ENCODE measurements around the gene ATP5IF1.

Gene ATP5IF1

GRCh38 chr1:28239004-28239403 lies 3.1 kb downstream of the ATP5IF1 start:
- no peak for DNase-seq

GRCh38 chr1:28240024-28240423 lies 4.1 kb downstream of the ATP5IF1 start:
- no peak for DNase-seq

GRCh38 chr1:28241638-28242241 lies 5.8 kb downstream of the ATP5IF1 start:
- DNase-seq, result no peak

- DNase-seq, result no peak
Observed at GRCh38 chr1:28243685-28244311, 7.9 kb downstream of the ATP5IF1 start.

- DNase-seq, result no peak
Observed at GRCh38 chr1:28244549-28245251, 8.8 kb downstream of the ATP5IF1 start.

GRCh38 chr1:28246427-28246832 lies 10.5 kb downstream of the ATP5IF1 start:
- no peak for DNase-seq

GRCh38 chr1:28247612-28248272 lies 11.8 kb downstream of the ATP5IF1 start:
- no peak for DNase-seq

- peak; percentile 39 for DNase-seq
Observed at GRCh38 chr1:28248273-28249012, 12.5 kb downstream of the ATP5IF1 start.

- peak; percentile 42 for DNase-seq
Observed at GRCh38 chr1:28249013-28249865, 13.3 kb downstream of the ATP5IF1 start.

GRCh38 chr1:28249866-28250295 lies 14.0 kb downstream of the ATP5IF1 start:
- DNase-seq, result no peak

GRCh38 chr1:28256197-28256827 lies 20.4 kb downstream of the ATP5IF1 start:
- no peak for DNase-seq

GRCh38 chr1:28257736-28258135 lies 21.8 kb downstream of the ATP5IF1 start:
- no peak for DNase-seq

GRCh38 chr1:28258628-28259251 lies 22.8 kb downstream of the ATP5IF1 start:
- no peak for DNase-seq

GRCh38 chr1:28259252-28259933 lies 23.5 kb downstream of the ATP5IF1 start, which contains the start of gene SESN2:
TSS of gene SESN2 (plus strand) at chr1:28259518. CDS start at chr1:28259848, 330 bp downstream.
- DNase-seq, result peak; percentile 94

- no peak for DNase-seq
Observed at GRCh38 chr1:28259934-28260802, 24.2 kb downstream of the ATP5IF1 start.

GRCh38 chr1:28260803-28261174 lies 24.9 kb downstream of the ATP5IF1 start:
- DNase-seq, result no peak

GRCh38 chr1:28264897-28265296 lies 29.0 kb downstream of the ATP5IF1 start:
- no peak for DNase-seq

- DNase-seq, result no peak
Observed at GRCh38 chr1:28265577-28265976, 29.7 kb downstream of the ATP5IF1 start.

GRCh38 chr1:28266920-28267322 lies 31.0 kb downstream of the ATP5IF1 start:
- DNase-seq, result no peak

Data from DMS 273 treated with DMSO at 0.1 percent for 48 hours (cell line).